GM18909 (cell line): ENCODE results near the gene ACTRT2.

Experiments
- ATAC-seq: cut with Tn5 transposase; IDR thresholded peaks from one replicate; pipeline ENCODE4 v1.9.1; 2021; ENCODE audit warnings: mild to moderate bottlenecking; ENCODE audit not compliant: unreplicated experiment, poor library complexity

Gene ACTRT2

DNA sequence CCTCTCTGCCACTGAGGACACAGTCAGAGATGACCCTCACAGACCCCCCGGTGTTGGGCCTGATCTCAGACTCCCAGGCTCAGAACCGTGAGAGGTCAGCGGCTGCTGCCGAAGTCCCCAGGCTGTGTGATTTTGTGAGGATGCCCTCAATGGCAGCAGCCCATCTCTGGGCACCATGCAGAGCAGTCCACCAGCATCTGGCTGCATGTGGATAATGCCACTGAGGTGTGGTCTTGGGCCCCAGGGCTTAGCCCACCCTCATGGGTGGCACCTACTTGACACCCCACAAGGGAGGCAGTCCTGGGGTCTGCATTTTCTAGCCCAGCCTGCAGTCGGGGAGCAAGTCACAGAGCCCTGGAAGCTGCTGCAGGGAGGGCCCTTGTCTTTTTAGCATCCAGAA lies 5.5 kb upstream of the ACTRT2 start:
- ATAC-seq = no peak

DNA sequence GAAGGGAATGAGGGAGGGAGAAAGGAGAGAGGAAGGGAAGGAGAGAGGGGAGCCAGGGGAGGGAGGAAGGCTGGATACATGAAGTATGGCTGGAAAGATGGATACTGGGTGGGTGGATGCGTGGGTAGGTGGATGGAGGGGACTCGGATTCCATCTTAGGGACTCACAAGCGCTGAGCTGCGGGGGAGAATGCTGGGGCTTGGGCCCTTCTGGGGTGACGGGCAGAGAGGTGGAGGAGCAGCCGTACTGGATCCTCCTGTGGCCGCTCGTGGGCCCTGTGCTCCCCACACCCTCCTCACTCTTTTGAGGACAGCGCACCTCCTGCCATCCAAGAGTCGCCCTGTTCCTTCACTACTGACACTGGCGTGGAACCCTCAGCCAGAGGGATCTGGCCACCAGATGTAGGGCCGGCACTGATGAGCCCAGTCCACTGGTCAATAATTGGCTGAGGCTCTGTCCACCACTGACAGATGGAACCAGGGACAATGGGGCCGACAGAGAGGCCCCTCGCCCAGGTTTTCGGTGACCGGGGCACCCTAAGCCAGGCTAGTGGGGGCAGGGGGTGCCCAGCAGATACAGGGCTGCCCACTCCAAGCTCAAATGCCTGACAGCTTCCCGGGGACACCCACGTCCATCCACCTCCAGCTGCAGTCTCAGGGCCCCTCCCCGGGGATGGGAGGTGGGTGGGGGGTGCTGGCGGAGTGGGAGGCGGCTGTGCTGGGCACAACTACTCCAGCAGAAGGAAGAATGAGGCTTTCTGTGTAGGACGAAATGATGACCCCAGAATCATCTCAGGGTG lies 4.4 kb upstream of the ACTRT2 start:
- no peak for ATAC-seq

GRCh38 chr1:3017440-3018050 lies 3.7 kb upstream of the ACTRT2 start:
- ATAC-seq = no peak

- ATAC-seq = no peak
Observed at GRCh38 chr1:3018051-3018471, 3.2 kb upstream of the ACTRT2 start.

- ATAC-seq = no peak
Observed at GRCh38 chr1:3018576-3018975, 2.7 kb upstream of the ACTRT2 start.

- no peak for ATAC-seq
Observed at GRCh38 chr1:3019007-3019515, 2.2 kb upstream of the ACTRT2 start.

DNA sequence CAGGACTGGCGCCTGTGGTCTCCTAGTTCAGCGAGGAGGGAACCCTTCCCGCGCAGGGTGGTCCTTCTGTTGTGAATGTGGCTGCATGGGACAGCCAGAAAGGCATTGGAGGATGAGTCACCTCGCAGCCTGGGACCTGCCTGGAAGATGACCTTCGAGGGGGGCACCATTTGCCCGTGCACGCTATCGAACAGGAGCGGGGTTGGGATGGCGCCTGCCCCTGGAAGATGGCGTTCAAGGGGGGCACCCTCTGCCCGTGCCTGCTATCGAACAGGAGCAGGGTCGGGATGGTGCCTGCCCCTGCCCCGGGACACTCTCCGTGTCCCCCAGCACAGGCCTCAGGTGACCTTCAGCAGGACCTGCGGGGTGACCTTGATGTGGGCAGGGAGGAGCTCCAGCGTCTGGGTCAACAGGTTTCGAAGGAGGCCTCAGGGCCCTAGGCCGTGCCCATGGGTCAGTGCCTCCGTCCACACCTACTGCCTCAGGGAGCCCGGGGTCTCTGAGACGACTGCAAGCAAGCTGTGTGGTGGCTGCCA lies 1.7 kb upstream of the ACTRT2 start:
- no peak for ATAC-seq

DNA sequence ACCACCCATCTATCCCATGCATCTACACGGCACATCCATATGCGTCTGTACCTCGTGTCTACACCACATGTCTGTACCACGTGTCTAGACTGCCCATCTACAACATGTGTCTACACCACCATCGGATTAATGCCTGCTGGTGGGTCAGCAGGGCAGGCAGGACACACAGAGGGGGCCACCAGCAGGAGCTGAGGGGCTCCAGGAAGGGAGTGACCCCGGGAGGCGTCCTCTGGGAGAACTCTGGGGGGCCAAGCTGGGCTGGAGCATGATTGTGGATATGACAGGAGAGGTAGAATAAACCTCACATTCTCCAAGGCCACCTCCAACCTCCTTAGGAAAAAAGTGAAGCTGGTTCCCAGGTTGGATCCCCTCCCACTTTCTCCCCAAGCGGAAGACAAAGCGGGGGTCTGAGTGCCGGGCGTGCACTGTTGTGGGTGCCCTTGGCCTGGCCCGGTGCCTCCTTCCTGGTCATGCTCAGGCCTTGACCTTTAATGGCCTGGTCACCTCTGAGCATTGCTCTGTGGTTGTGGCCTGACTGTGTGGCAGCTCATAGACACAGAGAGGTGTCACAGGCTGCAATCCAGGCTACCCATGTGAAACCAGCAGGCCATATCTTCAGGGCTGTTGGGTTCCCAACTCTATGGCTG lies 881 bp upstream of the ACTRT2 start:
- ATAC-seq = no peak

DNA sequence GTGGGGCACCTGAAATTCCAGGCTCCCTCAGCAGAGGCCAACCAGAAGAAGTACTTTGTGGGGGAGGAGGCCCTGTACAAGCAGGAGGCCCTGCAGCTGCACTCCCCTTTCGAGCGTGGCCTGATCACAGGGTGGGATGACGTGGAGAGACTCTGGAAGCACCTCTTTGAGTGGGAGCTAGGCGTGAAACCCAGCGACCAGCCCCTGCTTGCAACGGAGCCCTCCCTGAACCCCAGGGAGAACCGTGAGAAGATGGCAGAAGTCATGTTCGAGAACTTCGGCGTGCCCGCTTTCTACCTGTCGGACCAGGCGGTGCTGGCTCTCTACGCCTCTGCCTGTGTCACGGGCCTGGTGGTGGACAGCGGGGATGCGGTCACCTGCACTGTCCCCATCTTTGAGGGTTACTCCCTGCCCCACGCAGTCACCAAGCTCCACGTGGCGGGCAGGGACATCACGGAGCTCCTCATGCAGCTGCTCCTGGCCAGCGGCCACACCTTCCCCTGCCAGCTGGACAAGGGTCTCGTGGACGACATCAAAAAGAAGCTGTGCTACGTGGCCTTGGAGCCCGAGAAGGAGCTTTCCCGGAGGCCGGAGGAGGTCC lies 634 bp downstream of the ACTRT2 start:
- no peak for ATAC-seq

DNA sequence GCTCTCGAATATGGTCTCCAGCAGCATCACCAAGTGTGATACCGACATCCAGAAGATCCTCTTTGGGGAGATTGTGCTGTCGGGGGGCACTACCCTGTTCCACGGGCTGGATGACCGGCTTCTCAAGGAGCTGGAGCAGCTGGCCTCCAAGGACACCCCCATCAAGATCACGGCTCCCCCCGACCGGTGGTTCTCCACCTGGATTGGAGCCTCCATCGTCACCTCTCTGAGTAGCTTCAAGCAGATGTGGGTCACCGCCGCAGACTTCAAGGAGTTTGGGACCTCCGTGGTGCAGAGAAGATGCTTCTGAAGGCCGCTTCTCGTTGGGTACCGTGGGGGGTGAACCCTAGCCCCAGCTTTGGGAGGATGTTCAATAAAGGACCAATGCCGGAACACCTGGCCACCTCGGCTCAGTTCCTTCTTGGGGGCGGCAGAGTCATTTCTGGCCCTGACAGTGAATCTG lies 1.3 kb downstream of the ACTRT2 start:
- ATAC-seq = no peak

- ATAC-seq = no peak
Observed at GRCh38 chr1:3022976-3023375, 1.7 kb downstream of the ACTRT2 start.

- no peak for ATAC-seq
Observed at GRCh38 chr1:3024019-3024418, 2.8 kb downstream of the ACTRT2 start.

- no peak for ATAC-seq
Observed at GRCh38 chr1:3024588-3024987, 3.3 kb downstream of the ACTRT2 start.

DNA sequence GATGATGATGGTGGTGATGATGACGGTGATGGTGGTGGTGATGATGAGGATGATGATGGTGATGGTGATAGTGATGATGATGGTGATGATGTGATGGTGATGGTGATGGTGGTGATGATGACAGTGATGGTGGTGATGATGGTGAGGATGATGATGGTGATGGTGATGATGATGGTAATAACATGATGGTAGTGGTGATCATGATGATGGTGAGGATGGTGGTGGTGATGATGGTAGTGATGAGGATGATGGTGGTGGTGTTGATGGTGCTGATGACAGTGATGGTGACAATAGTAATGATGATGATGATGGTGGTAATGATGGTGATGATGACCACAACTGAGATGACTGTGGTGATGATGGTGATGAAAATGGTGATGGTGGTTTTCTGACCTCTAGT lies 4.9 kb downstream of the ACTRT2 start:
- ATAC-seq = no peak

DNA sequence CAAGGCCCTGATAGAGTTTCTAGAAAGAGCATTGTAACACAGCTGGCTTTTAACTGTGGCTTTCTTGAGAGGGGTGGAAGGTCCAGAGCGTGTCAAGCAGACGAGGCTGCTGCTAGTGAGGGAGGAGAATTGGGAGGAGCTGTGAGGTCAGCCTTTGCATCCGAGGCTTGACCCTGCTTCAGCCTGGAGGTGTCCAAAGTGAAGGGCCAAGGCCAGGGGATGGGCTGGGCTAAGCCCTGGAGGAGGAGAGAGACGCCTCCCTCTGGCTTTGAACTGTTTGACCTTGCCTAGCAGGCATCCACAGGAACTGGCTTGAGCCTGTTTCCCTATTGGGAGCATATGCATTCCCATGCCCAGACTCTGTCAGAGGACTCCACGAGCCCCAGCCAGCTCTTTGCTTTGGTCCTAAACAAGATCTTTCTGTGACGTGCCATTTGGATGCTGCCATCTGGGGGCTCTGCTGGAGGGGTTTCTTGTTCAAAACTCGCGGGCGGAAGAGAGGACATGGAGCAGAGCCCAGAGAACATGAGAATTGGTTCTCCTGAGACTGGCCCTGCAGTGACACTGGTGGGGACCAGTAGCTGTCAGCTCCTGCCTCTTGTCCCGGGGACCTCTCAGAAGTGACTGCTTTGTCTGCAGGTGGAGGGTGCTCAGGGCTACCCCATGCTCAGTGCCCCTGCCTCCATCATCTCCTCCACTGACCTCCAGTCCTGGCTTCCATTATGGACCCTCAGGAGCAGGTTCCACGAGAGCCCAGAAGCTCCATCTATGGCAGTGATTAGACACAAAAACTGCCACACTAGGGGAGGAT lies 5.5 kb downstream of the ACTRT2 start:
- no peak for ATAC-seq

GRCh38 chr1:3027611-3028371 lies 6.5 kb downstream of the ACTRT2 start:
- ATAC-seq = no peak

DNA sequence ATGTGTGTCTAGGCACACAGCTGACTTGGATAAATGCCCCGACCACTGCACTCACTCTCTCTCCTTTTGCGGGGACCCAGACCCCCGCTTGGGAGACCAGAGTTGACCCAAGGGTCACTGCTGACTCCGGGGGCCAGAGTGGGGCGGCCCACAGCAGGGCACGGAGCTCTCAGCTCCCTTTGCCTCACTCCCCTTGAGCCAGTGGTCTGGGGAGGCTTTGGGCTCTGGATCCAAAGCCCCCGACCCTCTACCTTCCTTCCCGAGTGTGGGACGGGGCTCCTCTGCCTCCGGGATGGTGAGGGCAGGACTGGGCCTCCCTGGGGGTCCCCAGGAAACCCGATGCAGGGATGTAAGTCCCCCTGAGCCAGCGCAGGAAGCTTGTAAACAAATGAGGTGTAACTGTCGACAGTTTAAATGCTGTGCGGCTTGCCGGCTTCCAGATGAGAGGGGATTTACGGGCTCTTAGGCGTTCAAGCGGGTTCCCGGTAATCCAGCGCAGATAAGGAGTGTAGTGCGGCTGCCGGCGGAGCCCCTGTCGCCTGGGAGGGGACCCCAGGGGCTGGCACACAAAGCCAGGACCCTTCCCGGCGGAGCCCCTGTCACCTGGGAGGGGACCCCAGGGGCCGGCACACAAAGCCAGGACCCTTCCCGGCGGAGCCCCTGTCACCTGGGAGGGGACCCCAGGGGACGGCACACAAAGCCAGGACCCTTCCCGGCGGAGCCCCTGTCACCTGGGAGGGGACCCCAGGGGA lies 7.4 kb downstream of the ACTRT2 start:
- no peak for ATAC-seq

DNA sequence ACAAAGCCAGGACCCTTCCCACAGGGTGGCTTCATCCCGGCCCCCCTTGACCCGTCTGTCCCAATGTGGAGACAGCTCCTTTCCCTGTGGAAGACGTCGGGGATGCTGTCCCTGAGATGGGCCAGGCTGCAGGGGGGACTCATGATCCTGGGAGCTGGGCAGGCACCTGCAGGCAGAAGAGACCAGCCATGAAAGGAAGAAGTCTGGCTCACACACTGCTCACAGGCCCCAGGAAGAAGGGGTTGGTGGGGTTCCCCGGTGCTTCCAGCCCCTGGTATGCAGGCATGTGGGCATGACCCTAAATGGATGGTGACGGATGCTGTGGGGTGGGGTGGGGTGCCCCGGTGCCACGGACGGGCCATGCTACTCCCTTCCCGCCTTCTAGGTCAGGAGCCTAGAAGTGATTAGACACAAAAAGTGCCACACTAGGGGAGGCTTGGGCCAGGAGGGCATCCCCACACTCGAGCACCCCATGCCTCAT lies 8.3 kb downstream of the ACTRT2 start:
- no peak for ATAC-seq
